HL-60 (cell line): ENCODE results near the gene TRDN.

Experiments
- CTCF ChIP-seq: IDR thresholded peaks from one replicate; pipeline ENCODE4 v1.5.1; 2011; ENCODE audit warnings: low read length, control low read depth, inconsistent platforms; ENCODE audit not compliant: insufficient read depth
- GABPA ChIP-seq: IDR thresholded peaks from 2 replicates; pipeline ENCODE4 v1.6.1; 2012; ENCODE audit warnings: low read depth
- POLR2AphosphoS5 ChIP-seq: IDR thresholded peaks from 2 replicates; pipeline ENCODE4 v1.6.1; 2012; ENCODE audit warnings: low read depth
- REST ChIP-seq: IDR thresholded peaks from 2 replicates; pipeline ENCODE4 v1.6.1; 2012; ENCODE audit warnings: low read depth; ENCODE audit not compliant: insufficient replicate concordance

- TF ChIP-seq CTCF (no peak), REST (no peak), POLR2AphosphoS5 (no peak), GABPA (no peak)
Measured at GRCh38 chr6:123189816-123190215, 446.9 kb downstream of the TRDN start.
